Measurements from ENCODE around the gene BICDL1. TPM values are rescaled to one million over a fixed set of nuclear protein-coding genes. Genes with fewer than 3 reads are reported as not detected.

BICDL1 gene
- polyA plus RNA-seq, 1 of the 3 experiments (the other 2 are of a cell fraction) = 0.35 TPM

- Histone ChIP-seq H4K20me1 (ENCODE audit: insufficient read depth) (no peaks in the 10 kb centered on the region), H3K27ac (ENCODE audit: low read depth in 2 of 2, low read length in 1 of 2) (no peak overlapping the region), H3F3A (replicated peaks; ENCODE audit: insufficient read depth) (peaks cover 16% of the 10 kb centered on the region), H3K9me2 (no peaks in the 10 kb centered on the region), H3K27me3 (ENCODE audit: insufficient read depth) (no peaks in the 10 kb centered on the region), H3K4me2 (no peak overlapping the region), H3K9me3 (no peaks in the 10 kb centered on the region), H3K4me1 (ENCODE audit: control insufficient read depth in 1 of 2, insufficient read depth in 2 of 2, low read depth in 1 of 2, low read length in 1 of 2) (no peaks in the 10 kb centered on the region), H3K4me3 (ENCODE audit: low read depth in 2 of 2, low read length in 1 of 2) (no peak overlapping the region), H2AFZ (ENCODE audit: low read depth) (no peak overlapping the region), H3K79me2 (ENCODE audit: insufficient read depth) (no peaks in the 10 kb centered on the region), H3K36me3 (replicated peaks in 1 of 2; ENCODE audit: control insufficient read depth in 1 of 2, insufficient read depth in 2 of 2, low read length in 1 of 2) (peaks cover 60 to 86% of the 10 kb centered on the region in 2 experiments), H3K9ac (no peak overlapping the region)
- CTCF ChIA-PET = no interaction called here
- POLR2A ChIA-PET = no interaction called here
- DNase-seq = no peak
- TF ChIP-seq RCOR1 (IDR thresholded peaks at IDR 0.05; ENCODE audit: low read length) (no peak), POLR2AphosphoS5 (IDR thresholded peaks at IDR 0.05; ENCODE audit: low read depth, low read length) (no peak), CHD2 (IDR thresholded peaks at IDR 0.05; ENCODE audit: low read length, partially characterized antibody) (no peak)
- WGBS (ENCODE audit: low lambda C conversion rate) = 91% methylated on average over 6 of the region's 6 CpGs
Measured at GRCh38 chr12:120130011-120130410, 141.0 kb downstream of the BICDL1 start.

GRCh38 chr12:120131116-120131515, 142.1 kb downstream of the BICDL1 start:
- H3K9me3 ChIP-seq = no peaks in the 10 kb centered on the region
- H3K9me2 ChIP-seq = no peaks in the 10 kb centered on the region
- no peak overlapping the region for H3K4me2 ChIP-seq
- H2AFZ ChIP-seq (ENCODE audit: low read depth) = no peak overlapping the region
- no peaks in the 10 kb centered on the region for H4K20me1 ChIP-seq (ENCODE audit: insufficient read depth)
- ChIA-PET CTCF (interaction anchor here (1.2 kb wide), 1 partner anchor 70 kb away, joined by 3 read pairs; the partner anchor contains the start of gene RPLP0), POLR2A (no interaction called here)
- no peak overlapping the region for H3K27ac ChIP-seq (ENCODE audit: low read depth in 2 of 2, low read length in 1 of 2)
- H3F3A ChIP-seq (replicated peaks; ENCODE audit: insufficient read depth) = peaks cover 10% of the 10 kb centered on the region
- H3K4me1 ChIP-seq (ENCODE audit: control insufficient read depth in 1 of 2, insufficient read depth in 2 of 2, low read depth in 1 of 2, low read length in 1 of 2) = no peaks in the 10 kb centered on the region
- no peak overlapping the region for H3K9ac ChIP-seq
- H3K36me3 ChIP-seq (replicated peaks in 1 of 2; ENCODE audit: control insufficient read depth in 1 of 2, insufficient read depth in 2 of 2, low read length in 1 of 2) = peaks cover 65 to 83% of the 10 kb centered on the region in 2 experiments
- 96% methylated on average over 10 of the region's 15 CpGs for WGBS (ENCODE audit: low lambda C conversion rate)
- no peak for TF ChIP-seq EZH2phosphoT487 (IDR thresholded peaks at IDR 0.05; ENCODE audit: borderline replicate concordance, low read depth)
- TF ChIP-seq RAD21 (IDR thresholded peaks at IDR 0.05; ENCODE audit: low read length) = no peak
- no peak for TF ChIP-seq CTCF (IDR thresholded peaks at IDR 0.05)
- no peak for TF ChIP-seq MEF2A (IDR thresholded peaks at IDR 0.05; ENCODE audit: borderline replicate concordance, low read depth)
- TF ChIP-seq RCOR1 (IDR thresholded peaks at IDR 0.05; ENCODE audit: low read length) = no peak
- TF ChIP-seq TEAD4 (IDR thresholded peaks at IDR 0.05; ENCODE audit: borderline replicate concordance, insufficient read depth) = no peak
- TF ChIP-seq SMC3 (IDR thresholded peaks at IDR 0.05; ENCODE audit: low read depth, low read length) = no peak
- TF ChIP-seq GABPA (IDR thresholded peaks at IDR 0.05; ENCODE audit: low read depth) = no peak
- TF ChIP-seq NFIC (IDR thresholded peaks at IDR 0.05; ENCODE audit: borderline replicate concordance) = no peak
- no peak for TF ChIP-seq IRF3 (IDR thresholded peaks at IDR 0.05; ENCODE audit: low read depth, low read length)
- TF ChIP-seq TCF12 (IDR thresholded peaks at IDR 0.05) = no peak
- TF ChIP-seq FOXM1 (IDR thresholded peaks at IDR 0.05; ENCODE audit: low read depth) = no peak
- TF ChIP-seq USF2 (IDR thresholded peaks at IDR 0.05; ENCODE audit: borderline replicate concordance, low read depth, low read length) = no peak
- no peak for TF ChIP-seq FOXJ3 (CRISPR knock-in tag; IDR thresholded peaks at IDR 0.05)
- no peak for TF ChIP-seq SIN3A (IDR thresholded peaks at IDR 0.05; ENCODE audit: borderline replicate concordance, low read depth, low read length)
- no peak for TF ChIP-seq RXRA (IDR thresholded peaks at IDR 0.05; ENCODE audit: borderline replicate concordance, low read depth)
- TF ChIP-seq POLR2AphosphoS5 (IDR thresholded peaks at IDR 0.05; ENCODE audit: low read depth, low read length) = no peak
- TF ChIP-seq RFX5 (IDR thresholded peaks at IDR 0.05; ENCODE audit: low read length) = no peak
- TF ChIP-seq TAF1 (IDR thresholded peaks at IDR 0.05; ENCODE audit: borderline replicate concordance, low read depth, low read length) = no peak
- TF ChIP-seq MAX (IDR thresholded peaks at IDR 0.05; ENCODE audit: low read depth) = no peak
- DNase-seq = no peak
- H3K4me3 ChIP-seq (ENCODE audit: low read depth in 2 of 2, low read length in 1 of 2) = no peak overlapping the region
- H3K79me2 ChIP-seq (ENCODE audit: insufficient read depth) = no peaks in the 10 kb centered on the region
- H3K27me3 ChIP-seq (ENCODE audit: insufficient read depth) = no peaks in the 10 kb centered on the region
